ENCODE measurements around the gene ADIPOR2.
"Not testable (repeated sequence)": the region's sequence is repeated elsewhere in the genome, so short reads cannot be mapped to it uniquely, and the experiment has no call there.

ADIPOR2 gene

DNA sequence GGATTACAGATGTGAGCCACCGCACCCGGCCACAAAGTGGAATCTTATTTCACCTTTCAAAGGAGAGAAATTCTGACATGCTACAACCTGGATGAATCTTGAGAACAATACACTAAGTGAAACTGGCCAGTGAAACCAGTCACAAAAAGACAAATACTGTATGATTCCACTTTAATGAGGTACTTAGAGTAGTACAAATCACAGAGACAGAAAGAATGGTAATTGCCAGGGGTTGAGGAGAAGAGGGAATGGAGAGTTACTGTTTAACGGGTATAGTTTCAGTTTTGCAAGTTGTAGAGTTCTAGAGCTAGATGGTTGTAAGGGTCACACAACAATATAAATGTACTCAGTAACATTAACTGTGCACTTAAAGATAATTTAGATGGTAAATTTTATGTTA lies 33.4 kb downstream of the ADIPOR2 start:
- H3K4me3 ChIP-seq (ENCODE audit: low read depth in 1 of 2, low read length in 2 of 2): no peak overlapping the region
- no peak overlapping the region for H3K27ac ChIP-seq (ENCODE audit: low read length)
- no peaks in the 10 kb centered on the region for H3K9me3 ChIP-seq (ENCODE audit: control insufficient read depth in 1 of 2, low read length in 2 of 2)
- no peaks in the 10 kb centered on the region for H3K27me3 ChIP-seq (ENCODE audit: low read depth, low read length)
- no peaks in the 10 kb centered on the region for H3K36me3 ChIP-seq (ENCODE audit: control insufficient read depth in 1 of 2, insufficient read depth in 2 of 2, low read length in 2 of 2)
- no peaks in the 10 kb centered on the region for H3K4me1 ChIP-seq (ENCODE audit: control insufficient read depth in 1 of 2, insufficient read depth in 2 of 2, low read length in 2 of 2)

DNA sequence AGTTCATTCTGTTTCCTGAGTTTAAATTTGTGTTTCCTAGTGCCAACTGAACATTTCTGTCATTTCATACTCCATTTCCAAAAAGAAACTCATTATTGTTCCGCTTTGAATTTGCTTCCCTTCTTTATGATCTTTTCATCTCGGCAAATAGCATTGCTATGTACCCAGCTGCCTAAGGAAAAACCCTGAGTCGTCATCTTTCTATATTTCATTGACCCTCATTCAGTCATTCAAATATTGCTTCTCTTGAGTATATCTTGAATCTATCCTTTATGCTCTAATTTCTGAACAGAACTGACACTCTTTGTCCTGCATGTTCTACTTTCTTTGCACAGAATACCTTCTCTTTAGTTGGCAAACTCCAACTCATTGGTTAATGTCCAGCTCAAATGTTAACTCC lies 35.9 kb downstream of the ADIPOR2 start:
- no peaks in the 10 kb centered on the region for H3K27me3 ChIP-seq (ENCODE audit: low read depth, low read length)
- H3K9me3 ChIP-seq (ENCODE audit: control insufficient read depth in 1 of 2, low read length in 2 of 2): no peaks in the 10 kb centered on the region
- no peak overlapping the region for H3K27ac ChIP-seq (ENCODE audit: low read length)
- H3K36me3 ChIP-seq (ENCODE audit: control insufficient read depth in 1 of 2, insufficient read depth in 2 of 2, low read length in 2 of 2): no peaks in the 10 kb centered on the region
- H3K4me1 ChIP-seq (ENCODE audit: control insufficient read depth in 1 of 2, insufficient read depth in 2 of 2, low read length in 2 of 2): no peaks in the 10 kb centered on the region
- no peak overlapping the region for H3K4me3 ChIP-seq (ENCODE audit: low read depth in 1 of 2, low read length in 2 of 2)

DNA sequence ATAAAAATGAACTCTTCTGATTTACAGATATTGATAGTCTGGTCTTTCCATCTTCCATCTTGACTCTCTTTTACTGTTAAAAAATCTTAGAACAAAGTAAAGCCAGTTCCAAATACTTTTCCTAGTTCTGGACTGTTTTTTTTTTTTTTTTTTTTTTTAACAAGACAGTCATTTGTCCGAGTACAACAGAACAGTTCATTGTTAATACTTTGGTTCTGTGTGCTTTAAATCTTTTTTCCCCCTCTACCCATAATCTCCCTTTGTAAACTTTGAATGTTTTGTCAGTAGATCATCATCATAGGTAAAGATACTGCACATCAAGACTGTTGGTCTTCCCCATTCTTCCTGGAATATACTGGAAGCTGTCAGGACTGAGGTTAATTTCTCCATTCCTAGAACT lies 38.0 kb downstream of the ADIPOR2 start:
- H3K4me3 ChIP-seq (ENCODE audit: low read depth in 1 of 2, low read length in 2 of 2): no peak overlapping the region
- H3K36me3 ChIP-seq (ENCODE audit: control insufficient read depth in 1 of 2, insufficient read depth in 2 of 2, low read length in 2 of 2): no peaks in the 10 kb centered on the region
- H3K9me3 ChIP-seq (ENCODE audit: control insufficient read depth in 1 of 2, low read length in 2 of 2): no peaks in the 10 kb centered on the region
- no peak overlapping the region for H3K27ac ChIP-seq (ENCODE audit: low read length)
- no peaks in the 10 kb centered on the region for H3K4me1 ChIP-seq (ENCODE audit: control insufficient read depth in 1 of 2, insufficient read depth in 2 of 2, low read length in 2 of 2)
- H3K27me3 ChIP-seq (ENCODE audit: low read depth, low read length): no peaks in the 10 kb centered on the region

DNA sequence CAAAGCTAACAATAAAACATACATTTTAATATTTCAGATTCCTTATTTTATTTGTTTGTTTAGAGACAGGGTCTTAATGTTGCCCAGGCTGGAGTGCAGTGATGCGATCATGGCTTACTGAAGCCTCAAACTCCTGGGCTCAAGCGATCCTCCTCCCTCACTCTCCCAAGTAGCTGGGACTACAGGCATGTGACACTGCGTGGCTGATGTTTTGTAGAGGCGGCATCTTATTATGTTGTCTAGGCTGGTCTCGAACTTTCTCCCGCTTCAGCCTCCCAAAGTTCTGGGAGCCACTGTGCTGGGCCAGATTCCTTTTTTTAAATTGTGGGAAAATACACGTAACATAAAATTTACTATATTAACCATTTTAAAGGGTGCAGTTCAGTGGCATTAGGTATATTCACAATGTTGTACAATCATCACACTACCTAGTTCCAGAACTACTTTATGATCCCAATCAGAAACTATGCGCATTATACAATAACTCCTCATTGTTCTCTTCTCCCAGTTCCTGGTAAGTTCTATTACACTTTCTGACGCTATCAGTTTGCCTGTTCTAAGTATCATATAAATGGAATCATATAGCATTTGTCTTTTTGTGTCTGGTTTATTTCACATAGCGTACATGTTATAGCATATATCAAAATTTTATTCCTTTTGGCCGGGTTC lies 40.3 kb downstream of the ADIPOR2 start:
- Histone ChIP-seq H3K27me3 (ENCODE audit: low read depth, low read length) (no peaks in the 10 kb centered on the region), H3K4me1 (ENCODE audit: control insufficient read depth in 1 of 2, insufficient read depth in 2 of 2, low read length in 2 of 2) (no peaks in the 10 kb centered on the region), H3K9me3 (ENCODE audit: control insufficient read depth in 1 of 2, low read length in 2 of 2) (no peaks in the 10 kb centered on the region), H3K27ac (ENCODE audit: low read length) (no peak overlapping the region), H3K4me3 (ENCODE audit: low read depth in 1 of 2, low read length in 2 of 2) (no peak overlapping the region), H3K36me3 (ENCODE audit: control insufficient read depth in 1 of 2, insufficient read depth in 2 of 2, low read length in 2 of 2) (no peaks in the 10 kb centered on the region)

DNA sequence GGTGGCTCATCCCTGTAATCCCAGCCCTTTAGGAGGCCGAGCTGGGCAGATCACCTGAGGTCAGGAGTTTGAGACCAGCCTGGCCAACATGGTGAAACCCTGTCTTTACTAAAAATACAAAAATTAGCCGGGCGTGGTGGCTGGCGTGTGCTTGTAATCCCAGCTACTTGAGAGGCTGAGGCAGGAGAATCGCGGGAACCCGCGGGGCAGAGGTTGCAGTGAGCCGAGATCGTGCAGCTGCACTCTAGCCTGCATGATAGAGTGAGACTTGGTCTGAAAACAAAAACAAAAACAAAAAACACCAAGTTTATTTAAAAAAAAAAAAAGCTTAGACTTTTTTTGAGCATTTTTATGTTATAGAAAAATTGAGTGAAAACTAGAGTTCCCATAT lies 40.8 kb downstream of the ADIPOR2 start:
- H3K4me3 ChIP-seq (ENCODE audit: low read depth in 1 of 2, low read length in 2 of 2); H3K36me3 ChIP-seq (ENCODE audit: control insufficient read depth in 1 of 2, insufficient read depth in 2 of 2, low read length in 2 of 2); H3K27me3 ChIP-seq (ENCODE audit: low read depth, low read length); H3K4me1 ChIP-seq (ENCODE audit: control insufficient read depth in 1 of 2, insufficient read depth in 2 of 2, low read length in 2 of 2); H3K9me3 ChIP-seq (ENCODE audit: control insufficient read depth in 1 of 2, low read length in 2 of 2); H3K27ac ChIP-seq (ENCODE audit: low read length): not testable (repeated sequence)

DNA sequence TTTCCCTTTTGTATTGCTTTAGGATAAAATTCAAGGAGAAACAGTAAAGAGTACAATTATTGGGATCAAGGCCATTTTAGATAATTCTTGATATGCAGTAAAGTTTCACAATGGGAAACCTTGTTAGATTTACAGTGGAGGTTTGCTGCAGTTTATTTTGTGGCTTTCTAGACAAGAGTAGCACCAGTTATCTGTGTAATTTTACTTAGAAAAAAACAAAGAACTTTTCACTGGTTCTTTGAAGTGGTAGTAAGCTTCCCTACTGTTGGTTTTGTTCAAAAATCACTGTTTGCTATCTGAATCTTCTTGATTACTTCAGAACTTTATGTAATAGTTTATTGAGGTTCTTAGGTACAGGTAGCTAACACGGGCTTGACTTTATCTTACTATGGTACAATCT lies 42.0 kb downstream of the ADIPOR2 start:
- no peak overlapping the region for H3K4me3 ChIP-seq (ENCODE audit: low read depth in 1 of 2, low read length in 2 of 2)
- H3K4me1 ChIP-seq (ENCODE audit: control insufficient read depth in 1 of 2, insufficient read depth in 2 of 2, low read length in 2 of 2): peaks cover 0 to 4% of the 10 kb centered on the region in 2 donors
- no peak overlapping the region for H3K27ac ChIP-seq (ENCODE audit: low read length)
- H3K36me3 ChIP-seq (ENCODE audit: control insufficient read depth in 1 of 2, insufficient read depth in 2 of 2, low read length in 2 of 2): no peaks in the 10 kb centered on the region
- no peaks in the 10 kb centered on the region for H3K9me3 ChIP-seq (ENCODE audit: control insufficient read depth in 1 of 2, low read length in 2 of 2)
- no peaks in the 10 kb centered on the region for H3K27me3 ChIP-seq (ENCODE audit: low read depth, low read length)

DNA sequence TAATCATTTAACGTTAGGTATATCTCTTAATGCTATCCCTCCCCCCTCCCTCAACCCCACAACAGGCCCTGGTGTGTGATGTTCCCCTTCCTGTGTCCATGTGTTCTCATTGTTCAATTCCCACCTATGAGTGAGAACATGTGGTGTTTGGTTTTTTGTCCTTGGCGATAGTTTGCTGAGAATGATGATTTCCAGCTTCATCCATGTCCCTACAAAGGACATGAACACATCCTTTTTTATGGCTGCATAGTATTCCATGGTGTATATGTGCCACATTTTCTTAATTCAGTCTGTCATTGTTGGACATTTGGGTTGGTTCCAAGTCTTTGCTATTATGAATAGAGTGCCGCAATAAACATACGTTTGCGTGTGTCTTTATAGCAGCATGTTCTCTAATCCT lies 42.8 kb downstream of the ADIPOR2 start:
- H3K9me3 ChIP-seq (ENCODE audit: control insufficient read depth in 1 of 2, low read length in 2 of 2); H3K27ac ChIP-seq (ENCODE audit: low read length); H3K4me3 ChIP-seq (ENCODE audit: low read depth in 1 of 2, low read length in 2 of 2); H3K36me3 ChIP-seq (ENCODE audit: control insufficient read depth in 1 of 2, insufficient read depth in 2 of 2, low read length in 2 of 2); H3K27me3 ChIP-seq (ENCODE audit: low read depth, low read length): not testable (repeated sequence)
- peaks cover 0 to 12% of the 10 kb centered on the region in 2 donors for H3K4me1 ChIP-seq (ENCODE audit: control insufficient read depth in 1 of 2, insufficient read depth in 2 of 2, low read length in 2 of 2)

DNA sequence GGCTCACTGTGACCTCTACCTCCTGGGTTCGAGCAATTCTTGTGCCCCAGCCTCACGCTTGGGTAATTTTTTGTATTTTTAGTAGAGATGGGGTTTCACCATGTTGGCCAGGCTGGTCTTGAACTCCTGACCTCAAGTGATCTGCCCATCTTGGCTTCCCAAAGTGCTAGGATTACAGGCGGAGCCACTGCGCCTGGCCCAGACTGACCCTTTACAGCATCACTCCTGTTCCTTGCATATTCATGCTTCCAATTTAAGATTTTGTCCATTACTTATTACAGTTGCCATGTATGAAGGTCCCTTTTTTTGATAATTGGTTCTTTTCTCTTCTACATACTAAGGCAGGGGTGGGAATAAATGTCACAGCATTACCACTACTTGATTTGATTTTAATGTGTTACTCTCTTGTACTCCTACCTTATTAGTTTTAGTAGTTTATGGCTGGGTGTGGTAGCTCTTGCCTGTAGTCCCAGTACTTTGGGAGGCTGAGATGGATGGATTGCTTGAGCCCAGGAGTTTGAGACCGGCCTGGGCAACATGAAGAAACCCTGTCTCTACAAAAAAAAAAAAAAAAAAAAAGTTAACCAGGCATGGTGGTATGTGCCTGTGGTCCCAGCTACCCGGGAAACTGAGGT lies 46.9 kb downstream of the ADIPOR2 start:
- Histone ChIP-seq H3K4me3 (ENCODE audit: low read depth in 1 of 2, low read length in 2 of 2) (no peak overlapping the region), H3K4me1 (ENCODE audit: control insufficient read depth in 1 of 2, insufficient read depth in 2 of 2, low read length in 2 of 2) (peaks cover 5 to 17% of the 10 kb centered on the region in 2 donors), H3K27me3 (ENCODE audit: low read depth, low read length) (no peaks in the 10 kb centered on the region), H3K36me3 (ENCODE audit: control insufficient read depth in 1 of 2, insufficient read depth in 2 of 2, low read length in 2 of 2) (no peaks in the 10 kb centered on the region), H3K9me3 (ENCODE audit: control insufficient read depth in 1 of 2, low read length in 2 of 2) (no peaks in the 10 kb centered on the region), H3K27ac (ENCODE audit: low read length) (no peak overlapping the region)

DNA sequence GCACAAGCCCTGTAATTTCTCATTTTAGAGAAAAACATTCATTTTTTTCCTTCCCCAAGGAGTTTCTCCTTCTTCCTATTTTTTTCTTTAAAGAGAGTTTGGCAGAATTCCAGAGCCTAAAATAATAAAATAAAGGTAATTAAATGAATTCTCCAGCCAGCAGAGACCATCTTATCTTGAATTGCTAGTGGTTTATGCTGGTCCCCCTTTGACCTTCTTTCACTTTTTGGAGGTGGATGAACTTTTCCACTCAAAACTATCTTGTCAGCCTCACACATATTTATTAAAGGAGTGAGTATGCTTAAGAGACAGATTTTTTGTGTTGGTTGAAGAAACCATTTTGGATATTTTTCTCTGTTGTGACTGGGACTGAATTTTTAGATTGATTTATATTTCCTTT lies 47.6 kb downstream of the ADIPOR2 start:
- no peaks in the 10 kb centered on the region for H3K27me3 ChIP-seq (ENCODE audit: low read depth, low read length)
- H3K4me3 ChIP-seq (ENCODE audit: low read depth in 1 of 2, low read length in 2 of 2): no peak overlapping the region
- no peak overlapping the region for H3K27ac ChIP-seq (ENCODE audit: low read length)
- no peaks in the 10 kb centered on the region for H3K36me3 ChIP-seq (ENCODE audit: control insufficient read depth in 1 of 2, insufficient read depth in 2 of 2, low read length in 2 of 2)
- peaks cover 5 to 17% of the 10 kb centered on the region in 2 donors for H3K4me1 ChIP-seq (ENCODE audit: control insufficient read depth in 1 of 2, insufficient read depth in 2 of 2, low read length in 2 of 2)
- no peaks in the 10 kb centered on the region for H3K9me3 ChIP-seq (ENCODE audit: control insufficient read depth in 1 of 2, low read length in 2 of 2)

DNA sequence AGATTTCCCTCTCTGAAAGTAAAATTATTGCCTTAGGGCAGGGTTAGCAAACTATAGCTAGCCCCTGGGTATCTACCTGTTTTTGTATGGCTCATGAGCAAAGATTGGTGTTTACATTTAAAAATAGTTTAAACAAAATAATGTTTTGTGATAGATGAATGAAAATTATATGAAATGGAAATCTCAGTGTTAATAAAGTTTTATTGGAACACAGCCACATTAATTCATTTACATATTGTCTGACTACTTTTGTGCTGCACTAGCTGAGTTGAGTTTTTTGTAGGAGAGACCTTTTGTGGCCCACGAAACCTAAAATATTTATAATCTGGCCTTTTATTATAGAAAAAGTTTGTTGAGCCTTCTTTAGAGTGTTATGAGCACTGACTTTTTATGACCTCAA lies 48.5 kb downstream of the ADIPOR2 start:
- peaks cover 5 to 17% of the 10 kb centered on the region in 2 donors for H3K4me1 ChIP-seq (ENCODE audit: control insufficient read depth in 1 of 2, insufficient read depth in 2 of 2, low read length in 2 of 2)
- no peak overlapping the region for H3K4me3 ChIP-seq (ENCODE audit: low read depth in 1 of 2, low read length in 2 of 2)
- no peak overlapping the region for H3K27ac ChIP-seq (ENCODE audit: low read length)
- H3K9me3 ChIP-seq (ENCODE audit: control insufficient read depth in 1 of 2, low read length in 2 of 2): no peaks in the 10 kb centered on the region
- H3K36me3 ChIP-seq (ENCODE audit: control insufficient read depth in 1 of 2, insufficient read depth in 2 of 2, low read length in 2 of 2): no peaks in the 10 kb centered on the region
- no peaks in the 10 kb centered on the region for H3K27me3 ChIP-seq (ENCODE audit: low read depth, low read length)

DNA sequence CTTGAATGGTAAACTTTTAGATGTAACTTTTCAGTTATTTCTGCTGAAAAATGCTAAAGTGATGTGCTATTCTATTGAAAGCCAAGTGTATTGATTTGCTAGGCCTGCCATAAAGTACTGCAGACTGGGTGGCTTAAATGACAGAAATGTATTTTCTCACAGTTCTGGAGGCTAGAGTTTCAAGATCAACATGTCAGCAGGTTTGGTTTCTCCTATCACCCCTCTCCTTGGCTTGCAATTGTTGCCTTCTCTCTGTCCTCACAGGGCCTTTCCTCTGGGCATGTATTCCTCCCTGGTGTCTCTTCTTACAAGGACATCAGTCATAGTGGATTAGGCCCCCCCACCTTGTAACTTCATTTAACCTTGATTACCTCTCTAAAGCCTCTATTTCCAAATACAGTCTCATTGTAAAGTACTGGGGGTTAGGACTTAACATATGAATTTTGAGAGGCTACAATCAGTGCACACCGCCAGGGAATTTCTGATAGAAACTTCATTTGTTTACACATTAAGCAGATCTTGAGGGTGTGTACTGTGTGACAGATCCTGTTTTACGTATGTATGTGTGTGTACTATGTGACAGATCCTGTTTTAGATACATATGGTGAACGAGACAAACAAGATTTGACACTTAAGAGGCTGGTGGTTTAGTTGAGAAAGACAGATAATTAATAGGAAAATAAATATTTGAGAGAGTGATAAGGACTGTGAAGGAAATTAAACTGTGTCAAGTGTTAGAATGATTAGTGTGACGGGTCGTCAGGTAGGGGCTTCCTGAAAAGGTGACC lies 49.5 kb downstream of the ADIPOR2 start:
- no peaks in the 10 kb centered on the region for H3K9me3 ChIP-seq (ENCODE audit: control insufficient read depth in 1 of 2, low read length in 2 of 2)
- no peak overlapping the region for H3K27ac ChIP-seq (ENCODE audit: low read length)
- peaks cover 5 to 17% of the 10 kb centered on the region in 2 donors for H3K4me1 ChIP-seq (ENCODE audit: control insufficient read depth in 1 of 2, insufficient read depth in 2 of 2, low read length in 2 of 2)
- H3K4me3 ChIP-seq (ENCODE audit: low read depth in 1 of 2, low read length in 2 of 2): no peak overlapping the region
- no peaks in the 10 kb centered on the region for H3K27me3 ChIP-seq (ENCODE audit: low read depth, low read length)
- no peaks in the 10 kb centered on the region for H3K36me3 ChIP-seq (ENCODE audit: control insufficient read depth in 1 of 2, insufficient read depth in 2 of 2, low read length in 2 of 2)

Data from muscle layer of duodenum (tissue), 2 donors.